CD4-positive, alpha-beta T cell treated with Interferon gamma for 1 hour (primary cell): ENCODE results near the gene PLSCR1.

Experiments used
- DNase-seq: peaks from one replicate; pipeline ENCODE4 v3.0.0-alpha.2; 2020

The PLSCR1 gene

DNA sequence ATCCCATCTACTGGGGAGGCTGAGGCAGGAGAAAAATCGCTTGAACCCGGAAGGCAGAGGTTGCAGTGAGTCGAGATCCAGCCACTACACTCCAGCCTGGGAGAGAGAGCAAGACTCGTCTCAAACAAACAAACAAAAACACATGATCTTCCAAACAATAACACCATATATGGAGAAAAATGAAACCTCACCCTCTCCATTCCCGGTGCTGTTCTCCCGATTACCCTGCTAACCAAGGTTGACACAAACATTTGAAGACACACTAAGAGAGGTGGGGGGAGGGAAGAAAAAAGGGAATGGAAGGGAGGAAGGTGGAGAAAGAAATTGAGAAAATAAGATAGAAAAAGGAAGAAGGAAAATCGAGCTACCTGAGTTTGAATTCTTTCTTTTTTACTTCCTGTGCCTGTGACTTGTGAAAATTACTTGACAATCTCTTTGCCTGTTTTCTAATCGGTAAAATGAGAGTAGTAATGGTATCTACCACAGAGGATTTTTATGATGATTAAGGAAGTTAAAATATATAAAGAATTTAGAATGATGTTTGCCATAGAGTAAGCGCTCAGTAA lies 73.9 kb downstream of the PLSCR1 start:
- DNase-seq = no peak

DNA sequence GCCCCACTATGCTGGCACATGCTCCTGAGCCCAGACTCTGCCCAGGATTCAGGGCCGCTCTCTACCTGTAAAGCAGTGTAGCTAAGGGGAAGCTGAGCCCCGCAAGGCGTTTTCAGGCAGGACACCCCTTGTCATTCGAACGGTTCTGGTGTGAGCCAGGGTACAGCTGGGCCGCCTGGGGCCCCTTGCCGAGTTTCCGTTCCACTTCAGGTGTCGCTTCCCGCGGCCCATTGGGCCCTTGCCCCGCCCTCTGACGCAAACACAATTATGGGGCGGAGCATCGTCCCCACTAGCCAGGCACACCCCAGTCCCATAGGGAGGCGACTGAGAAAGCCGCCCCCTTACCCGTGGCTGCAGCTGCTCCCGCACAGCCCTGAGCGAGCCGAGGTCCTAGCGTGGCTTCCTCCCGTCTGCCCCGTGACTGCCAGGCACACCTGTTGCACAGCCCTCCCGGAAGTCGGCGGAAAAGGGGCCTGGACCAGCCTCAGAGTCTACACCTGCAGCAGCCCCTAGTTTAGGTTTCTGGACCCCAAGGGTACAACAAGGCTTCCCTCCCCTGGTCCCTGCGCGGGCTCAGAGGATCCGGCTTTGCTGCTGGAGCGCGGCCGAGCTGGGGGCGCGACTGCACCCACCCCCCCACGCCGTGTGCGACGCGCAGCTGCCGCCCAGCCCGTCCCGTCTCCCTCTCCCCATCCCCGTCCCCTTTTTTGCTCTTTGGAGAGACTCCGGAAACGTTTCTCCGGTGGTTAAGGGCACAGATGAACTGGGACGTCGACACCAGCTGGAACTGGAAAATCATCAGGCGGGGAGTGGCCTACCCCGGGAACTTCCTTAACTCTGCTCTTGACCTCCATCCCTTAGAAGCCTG lies 75.0 kb downstream of the PLSCR1 start, which contains the start of gene PLSCR2:
PLSCR2 (minus strand) TSS at position 412 of the 868 bp plus-strand sequence. CDS start 9,657 bp downstream, outside the sequence.
- peak; percentile 84 for DNase-seq

DNA sequence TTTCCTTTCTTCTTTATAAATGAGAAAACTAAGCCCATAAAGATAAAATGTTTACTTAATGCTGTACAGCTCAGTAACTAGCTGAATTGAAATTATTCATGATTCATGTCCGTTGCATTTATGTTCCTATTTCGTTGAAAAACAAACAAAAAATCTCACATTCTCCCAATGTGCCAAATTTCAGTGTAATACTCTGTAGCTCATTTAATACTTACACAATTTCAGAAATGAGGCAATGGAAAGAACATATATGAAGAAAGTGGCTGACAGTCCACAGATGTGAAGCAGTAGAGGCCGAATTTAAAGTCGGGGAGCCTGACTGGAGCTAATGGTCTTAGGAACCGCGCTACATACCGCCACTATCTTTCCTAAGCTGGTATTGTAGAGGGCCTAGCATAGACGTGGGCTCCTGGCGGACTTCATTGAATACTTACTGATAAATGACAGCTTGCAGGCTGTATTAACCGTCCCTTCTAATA lies 75.7 kb downstream of the PLSCR1 start:
- no peak for DNase-seq

DNA sequence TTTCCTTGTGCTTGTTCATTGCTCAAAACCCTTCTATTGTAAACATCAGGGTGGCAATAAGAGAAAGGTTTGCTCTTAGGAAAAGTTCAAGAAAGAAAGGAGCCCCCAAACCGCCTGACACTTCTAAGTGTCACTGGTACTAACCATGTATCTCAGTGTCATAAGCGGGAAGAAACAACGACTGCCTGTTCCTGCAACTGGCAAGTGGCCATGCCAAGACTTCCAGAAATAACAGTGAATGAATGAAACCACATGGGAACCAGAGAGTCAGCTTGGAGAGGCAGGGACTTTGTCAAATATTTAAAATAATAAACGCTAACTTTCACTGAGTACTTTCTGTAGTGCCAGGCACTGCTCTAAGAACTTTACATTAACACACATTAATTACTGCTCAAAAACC lies 76.2 kb downstream of the PLSCR1 start:
- DNase-seq = no peak

DNA sequence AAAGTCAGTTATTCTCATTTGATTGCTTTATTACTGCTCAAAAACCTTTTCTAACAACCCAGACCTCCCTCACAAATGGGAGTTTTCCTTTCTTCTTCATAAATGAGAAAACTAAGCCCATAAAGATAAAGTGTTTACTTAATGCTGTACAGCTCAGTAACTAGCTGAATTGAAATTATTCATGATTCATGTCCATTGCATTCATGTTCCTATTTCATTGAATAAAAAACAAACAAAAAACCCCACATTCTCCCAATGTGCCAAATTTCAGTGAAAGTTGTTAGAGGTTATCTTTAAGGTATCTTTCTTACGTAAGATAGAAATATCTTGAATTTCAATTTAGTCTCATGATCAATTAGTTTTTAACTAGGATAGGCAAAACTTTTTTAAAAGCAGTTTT lies 77.8 kb downstream of the PLSCR1 start:
- no peak for DNase-seq

DNA sequence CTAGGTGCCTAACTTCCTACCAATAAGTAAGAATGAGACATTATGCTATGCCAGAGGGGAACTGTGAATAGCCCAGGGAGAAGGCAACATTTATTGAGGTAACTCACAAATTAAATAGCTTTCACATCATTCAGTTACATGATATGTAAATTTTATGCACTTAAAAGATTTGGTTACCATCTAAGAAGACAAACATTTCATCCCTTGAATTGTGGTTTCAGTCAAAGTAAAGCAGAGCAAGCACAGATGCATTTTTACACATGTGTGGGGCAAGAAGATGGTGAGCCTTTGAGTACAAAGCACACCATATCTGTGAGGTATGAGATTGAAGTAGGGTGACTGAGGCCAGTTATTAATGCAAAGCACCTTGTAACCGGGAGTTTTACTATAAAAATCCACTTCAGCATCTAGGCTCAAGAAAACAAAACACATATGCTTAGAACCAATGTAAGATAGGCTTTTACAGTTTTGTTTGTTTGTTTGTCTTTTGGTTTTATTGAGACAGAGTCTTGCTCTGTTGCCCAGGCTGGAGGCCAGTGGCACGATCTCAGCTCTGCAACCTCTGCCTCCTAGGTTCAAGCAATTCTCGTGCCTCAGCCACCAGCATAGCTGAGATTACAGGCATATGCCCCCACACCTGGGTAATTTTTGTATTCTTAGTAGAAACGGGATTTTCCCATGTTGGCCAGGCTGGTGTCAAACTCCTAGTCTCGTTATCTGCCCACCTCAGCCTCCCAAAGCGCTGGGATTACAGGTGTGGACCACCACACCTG lies 78.5 kb downstream of the PLSCR1 start:
- DNase-seq = no peak
